GM18499 (cell line): Measurements from ENCODE around the gene WASHC2A.
A peak's percentile ranks its signal among the peaks of the same experiment; 100 is the strongest.
"Not testable (repeated sequence)": the region's sequence is repeated elsewhere in the genome, so short reads cannot be mapped to it uniquely, and the experiment has no call there.

ENCODE experiments used
- ATAC-seq: cut with Tn5 transposase; IDR thresholded peaks from one replicate; pipeline ENCODE4 v1.9.1; 2021; ENCODE audit warnings: moderate number of reproducible peaks; ENCODE audit not compliant: insufficient read depth, unreplicated experiment

WASHC2A gene

DNA sequence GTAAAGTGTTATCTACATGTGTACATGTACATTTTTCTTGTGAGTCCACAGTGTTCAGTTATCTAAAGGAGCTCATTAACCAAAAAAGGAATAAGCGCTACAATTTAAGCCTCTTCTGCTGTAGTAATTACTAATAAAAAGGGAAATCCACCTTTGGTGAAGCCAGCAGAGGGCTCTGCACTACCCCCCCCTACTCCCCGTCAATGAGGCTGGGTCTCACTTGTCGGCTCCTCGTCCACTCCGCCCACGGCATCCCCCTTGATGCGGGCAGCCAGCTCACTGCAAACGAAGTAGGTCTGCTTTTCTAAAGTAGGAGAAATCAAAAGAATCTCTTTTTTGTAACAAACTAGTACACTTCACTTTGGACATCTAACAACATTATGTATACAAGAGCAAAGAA, 4.7 kb upstream of the WASHC2A start:
- ATAC-seq: no peak

DNA sequence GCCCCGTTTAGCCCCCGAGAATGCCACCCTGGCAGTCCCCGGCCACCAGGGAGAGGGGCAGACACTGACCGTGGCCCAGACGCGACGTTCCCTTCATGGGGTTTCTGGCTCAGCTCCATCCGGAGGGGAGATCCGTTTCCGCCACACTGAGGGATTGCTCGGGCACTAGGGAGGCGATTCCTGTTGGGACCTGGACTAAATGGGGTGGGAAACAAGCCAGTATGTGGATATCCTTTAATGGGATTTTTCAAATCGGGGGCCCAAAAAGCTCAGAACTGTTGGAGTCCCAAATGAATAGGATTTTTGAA, 552 bp downstream of the WASHC2A start:
- ATAC-seq: not testable (repeated sequence)

DNA sequence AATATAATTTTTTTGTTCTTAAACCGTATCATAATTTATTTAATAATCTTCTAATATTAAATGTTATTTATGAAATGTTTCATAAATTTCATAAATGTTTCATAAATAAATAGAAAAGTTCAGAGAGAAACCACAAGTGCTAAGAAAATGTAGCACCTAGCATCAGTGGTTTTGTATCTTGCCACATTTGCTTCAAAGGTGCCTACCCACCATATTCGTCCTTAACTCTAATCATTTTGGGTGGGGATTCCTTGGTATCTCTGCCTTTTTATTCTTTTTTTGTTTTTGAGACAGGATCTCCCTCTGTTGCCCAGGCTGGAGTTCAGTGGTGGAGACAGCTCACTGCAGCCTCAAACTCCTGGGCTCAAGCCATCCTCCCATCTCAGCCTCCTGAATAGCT, 7.4 kb downstream of the WASHC2A start:
- not testable (repeated sequence) for ATAC-seq

DNA sequence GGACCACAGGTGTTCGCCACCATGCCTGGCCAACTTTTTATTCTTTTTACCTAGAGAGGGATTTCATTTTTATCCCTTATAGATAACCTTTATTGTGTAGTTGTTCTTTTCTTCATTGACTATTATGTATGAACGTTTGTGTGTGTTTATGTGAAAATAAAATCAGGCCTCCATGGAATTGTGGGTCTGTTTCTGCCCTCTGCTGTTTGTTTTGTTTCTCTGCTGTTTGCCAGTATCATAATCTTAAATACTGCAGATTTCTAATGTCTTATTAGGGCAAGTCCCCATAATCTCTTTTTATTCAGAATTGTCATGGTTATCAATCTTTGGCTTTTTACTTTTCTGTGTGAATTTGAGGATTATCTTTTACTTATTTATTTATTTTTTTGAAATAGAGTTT, 7.8 kb downstream of the WASHC2A start:
- not testable (repeated sequence) for ATAC-seq

DNA sequence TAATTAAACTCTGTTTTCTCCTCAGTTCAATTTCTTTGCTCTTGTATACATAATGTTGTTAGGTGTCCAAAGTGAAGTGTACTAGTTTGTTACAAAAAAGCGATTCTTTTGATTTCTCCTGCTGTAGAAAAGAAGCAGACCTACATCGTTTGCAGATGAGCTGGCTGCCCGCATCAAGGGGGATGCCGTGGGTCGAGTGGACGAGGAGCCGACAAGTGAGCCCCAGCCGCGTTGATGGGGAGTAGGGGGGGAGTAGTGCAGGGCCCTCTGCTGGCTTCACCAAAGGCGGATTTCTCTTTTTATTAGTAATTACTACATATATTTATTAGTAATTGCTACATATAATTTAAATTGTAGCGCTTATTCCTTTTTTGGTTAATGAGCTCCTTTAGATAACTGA, 23.6 kb downstream of the WASHC2A start:
- not testable (repeated sequence) for ATAC-seq

DNA sequence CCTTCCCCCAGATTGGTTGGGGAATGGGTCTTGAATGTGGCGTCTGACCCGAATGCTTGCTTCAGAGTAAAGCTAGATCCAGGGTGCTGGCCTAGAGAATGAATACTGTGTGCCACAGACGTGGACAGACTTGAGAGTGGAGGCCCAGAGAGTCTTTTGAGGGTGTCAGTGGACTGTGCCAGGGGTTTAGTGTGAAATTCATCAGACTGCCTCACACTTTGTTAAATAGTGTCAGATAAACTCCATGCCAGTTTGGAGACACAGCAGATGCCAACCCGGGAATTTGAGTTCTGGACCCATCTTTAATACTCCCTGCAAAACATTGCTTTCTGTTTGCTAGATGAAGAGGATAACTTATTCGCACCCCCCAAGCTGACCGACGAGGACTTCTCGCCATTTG, 25.2 kb downstream of the WASHC2A start:
- ATAC-seq: not testable (repeated sequence)

DNA sequence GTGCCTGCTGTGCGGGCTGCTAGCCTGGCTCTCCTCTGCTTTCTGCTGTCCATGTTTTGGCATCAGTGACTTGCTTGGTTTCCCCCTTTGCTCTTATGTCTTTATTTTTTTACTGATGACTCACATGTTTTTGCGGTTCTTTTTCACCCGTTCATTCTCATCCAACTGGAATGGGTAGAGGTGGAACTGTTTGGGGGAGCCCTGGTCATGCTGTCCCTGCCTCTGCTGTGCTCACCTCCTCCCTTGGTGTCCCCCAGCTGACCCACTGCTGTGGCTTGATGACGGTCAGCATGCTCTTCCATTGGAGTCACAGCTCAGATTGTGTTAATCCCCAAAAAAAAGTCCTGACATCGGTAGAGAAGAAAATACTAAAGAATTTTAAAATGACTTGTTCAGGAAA, 26.9 kb downstream of the WASHC2A start:
- ATAC-seq: not testable (repeated sequence)

DNA sequence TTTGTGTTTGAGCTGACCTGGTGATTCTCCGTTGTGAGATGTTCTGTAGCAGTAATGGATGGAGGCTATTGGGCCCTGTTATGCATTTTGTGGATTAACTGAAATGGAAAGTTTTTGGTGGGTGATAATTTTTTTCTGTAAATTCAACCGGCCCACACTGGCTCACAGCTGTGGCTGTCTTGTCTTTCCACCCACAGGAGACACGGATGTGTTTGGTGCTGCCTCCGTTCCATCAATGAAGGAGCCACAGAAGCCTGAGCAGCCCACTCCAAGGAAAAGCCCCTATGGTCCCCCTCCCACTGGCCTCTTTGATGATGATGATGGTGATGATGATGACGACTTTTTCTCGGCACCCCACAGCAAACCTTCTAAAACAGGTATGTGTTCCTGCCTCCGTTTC, 27.6 kb downstream of the WASHC2A start:
- ATAC-seq: not testable (repeated sequence)

DNA sequence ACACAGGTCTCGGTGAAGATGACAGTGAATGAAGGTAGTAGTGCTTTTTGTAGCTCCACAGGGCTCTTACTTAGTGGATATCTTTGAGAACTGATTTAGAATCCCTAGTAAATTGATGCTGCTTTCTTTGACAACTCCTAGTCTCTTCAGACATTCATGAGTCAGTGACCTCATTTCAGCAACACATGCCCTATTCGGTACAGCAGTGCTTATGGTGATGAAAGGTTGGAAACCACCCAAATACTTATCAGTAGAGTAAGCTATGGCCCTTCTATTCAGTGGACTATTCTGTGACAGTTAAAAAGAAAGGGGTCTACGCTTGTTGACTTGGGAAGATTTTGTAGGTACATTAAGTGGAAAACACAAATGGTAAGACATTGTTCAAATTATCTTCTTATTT, 29.0 kb downstream of the WASHC2A start:
- not testable (repeated sequence) for ATAC-seq

DNA sequence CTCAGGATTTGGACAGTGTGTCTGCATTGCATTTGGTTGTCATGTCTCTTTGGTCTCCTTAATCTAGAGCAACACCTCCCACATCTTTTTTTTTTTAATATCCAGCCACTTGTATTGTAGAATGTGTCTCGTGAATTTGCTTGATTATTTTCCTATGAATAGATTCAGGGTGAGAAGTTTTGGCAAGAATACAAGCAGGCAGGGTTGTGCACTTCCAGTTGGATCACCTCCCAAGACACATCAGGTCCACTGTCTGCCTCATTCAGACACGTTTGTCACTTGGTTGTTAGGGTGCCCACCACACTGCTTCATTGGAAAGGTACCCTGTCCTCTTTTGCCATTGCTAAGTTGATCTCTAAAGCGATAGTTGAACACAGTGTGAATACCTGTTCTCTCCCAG, 30.9 kb downstream of the WASHC2A start:
- not testable (repeated sequence) for ATAC-seq

DNA sequence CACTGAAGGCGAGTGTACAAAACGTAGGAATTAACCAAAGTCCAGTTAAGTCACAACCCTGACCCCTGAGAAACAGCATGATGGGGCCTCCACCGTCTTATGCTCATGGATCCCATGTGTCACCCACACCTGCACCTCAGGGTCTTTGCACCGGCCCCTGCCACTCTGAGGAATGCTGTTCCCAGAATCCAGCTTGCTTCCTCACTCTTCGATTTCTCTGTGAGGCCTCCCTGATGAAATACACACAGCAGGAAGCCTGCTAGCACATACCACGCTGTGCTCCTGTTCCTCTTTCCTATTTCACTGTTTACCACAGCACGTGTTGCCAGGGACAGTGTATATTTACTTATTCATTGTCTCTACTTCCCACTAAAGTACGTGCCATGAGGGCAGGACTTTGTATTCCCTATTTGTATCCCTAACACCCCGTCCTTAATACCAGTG, 33.4 kb downstream of the WASHC2A start:
- ATAC-seq: not testable (repeated sequence)

DNA sequence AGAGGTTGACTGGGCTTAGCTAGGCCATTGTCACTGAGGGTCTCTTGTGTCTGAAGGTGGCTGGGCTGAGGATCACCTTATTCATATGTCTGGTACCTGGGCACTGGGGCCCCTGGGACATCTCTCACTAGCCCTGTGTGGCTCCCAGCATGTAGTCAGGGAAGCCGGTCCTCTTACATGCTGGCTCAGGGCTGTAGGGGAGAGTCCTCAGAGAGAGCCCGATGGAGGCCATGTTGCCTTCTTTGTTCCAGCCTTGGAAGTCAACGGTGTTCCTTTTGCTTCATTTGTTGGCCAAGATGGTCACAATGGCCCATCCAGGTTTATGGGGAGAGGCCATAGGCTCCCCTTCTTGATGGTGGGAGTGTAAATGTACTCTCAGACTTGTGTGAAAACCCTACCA, 34.0 kb downstream of the WASHC2A start:
- ATAC-seq: not testable (repeated sequence)

DNA sequence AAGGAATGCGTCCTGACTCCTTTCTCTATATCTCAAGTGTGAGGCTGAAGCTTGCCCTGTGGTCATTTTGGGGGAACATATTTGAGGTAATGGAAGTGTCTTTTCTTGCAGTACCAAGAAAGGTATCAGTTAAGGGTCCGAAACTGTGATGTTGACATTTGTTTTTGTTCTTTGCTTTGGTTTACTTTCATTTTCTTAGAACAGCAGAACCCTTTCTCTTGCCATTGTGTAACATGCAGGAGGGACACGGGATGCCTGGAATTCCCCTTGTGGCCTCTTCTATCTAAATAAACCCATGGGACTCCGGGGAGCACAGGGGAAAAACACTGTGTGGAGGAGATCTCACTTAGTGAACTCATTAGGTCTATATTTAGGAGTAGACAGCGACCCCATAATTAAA, 34.5 kb downstream of the WASHC2A start:
- peak; percentile 65 for ATAC-seq

DNA sequence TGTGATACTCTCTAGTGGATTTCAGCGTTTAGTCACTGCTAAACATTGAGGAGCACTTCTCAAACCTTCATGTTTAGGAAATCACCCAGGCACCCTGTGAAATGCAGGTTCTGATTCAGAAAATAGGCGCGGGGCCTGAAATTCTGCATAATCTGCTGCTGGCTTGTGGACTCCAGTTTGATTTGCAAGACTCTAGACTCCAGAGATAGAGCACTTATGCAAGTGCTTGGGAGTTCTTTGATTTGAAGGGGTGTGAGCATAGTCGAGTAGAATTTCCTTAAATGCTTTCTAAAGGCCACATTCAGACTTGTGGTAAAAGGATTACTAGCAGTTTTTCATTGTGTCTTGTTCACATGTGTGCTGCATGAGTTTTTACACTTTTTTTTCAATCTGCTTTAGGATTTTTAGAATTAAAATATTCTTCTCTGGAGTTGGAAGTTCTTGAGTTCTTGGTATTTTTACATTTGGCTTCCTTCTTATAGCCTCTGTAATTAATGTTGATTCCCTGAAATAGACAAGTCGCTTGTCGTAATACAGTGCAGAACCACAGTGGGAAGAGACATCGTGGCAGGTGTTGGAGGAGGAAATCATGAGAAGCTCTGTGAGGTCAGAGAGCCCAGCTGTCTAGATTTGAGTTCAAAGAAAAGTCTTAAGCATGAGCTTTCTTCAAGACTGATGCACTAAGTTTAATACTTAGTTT, 41.4 kb downstream of the WASHC2A start:
- ATAC-seq: not testable (repeated sequence)

DNA sequence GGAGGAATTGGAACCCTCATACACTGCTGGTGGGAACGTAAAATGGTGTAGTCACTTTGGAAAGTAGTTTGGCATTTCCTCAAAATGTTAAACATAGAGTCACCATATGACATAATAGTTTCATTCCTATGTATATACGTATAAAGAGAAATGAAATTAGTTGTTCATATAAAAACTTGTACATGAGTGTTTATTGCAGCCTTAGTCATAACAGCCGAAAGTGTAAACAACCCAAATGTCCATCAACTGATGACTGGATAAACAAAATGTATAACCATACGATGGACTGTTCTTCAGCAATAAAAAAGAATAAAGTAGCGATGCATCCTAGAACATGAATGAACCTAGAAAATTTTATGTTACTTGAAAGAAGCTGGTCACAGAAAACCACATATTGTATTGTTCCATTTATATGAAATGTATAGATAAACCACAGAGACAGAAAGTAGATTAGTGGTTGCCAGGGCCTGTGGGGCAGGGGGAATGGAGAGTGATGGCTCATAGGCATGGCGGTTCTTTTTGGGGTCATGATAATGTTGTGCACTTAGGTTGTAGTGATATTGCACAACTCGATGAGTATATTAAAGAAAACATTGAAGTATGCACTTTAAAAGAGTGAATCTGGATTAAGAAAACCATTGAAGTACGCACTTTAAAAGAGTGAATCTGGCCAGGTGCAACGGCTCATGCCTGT, 44.8 kb downstream of the WASHC2A start:
- not testable (repeated sequence) for ATAC-seq

DNA sequence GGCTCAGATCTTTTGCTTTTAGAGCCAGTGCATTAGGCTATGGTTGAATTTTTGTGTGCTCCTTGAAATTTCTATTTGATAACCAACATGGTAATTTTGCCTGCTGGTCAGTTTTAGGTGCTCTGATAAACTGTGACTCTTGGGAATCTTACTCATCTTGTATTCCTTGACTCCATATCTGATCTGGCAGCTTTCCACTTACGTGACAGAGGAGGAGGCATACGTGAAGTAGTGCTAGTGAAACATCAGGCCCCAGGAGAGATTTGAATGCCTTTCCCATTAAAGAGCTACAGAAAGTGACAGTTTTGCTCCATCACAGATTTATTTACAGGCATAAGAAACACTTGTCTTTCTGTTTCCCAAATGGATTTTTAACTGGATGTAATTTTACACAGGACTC, 59.0 kb downstream of the WASHC2A start:
- ATAC-seq: not testable (repeated sequence)

DNA sequence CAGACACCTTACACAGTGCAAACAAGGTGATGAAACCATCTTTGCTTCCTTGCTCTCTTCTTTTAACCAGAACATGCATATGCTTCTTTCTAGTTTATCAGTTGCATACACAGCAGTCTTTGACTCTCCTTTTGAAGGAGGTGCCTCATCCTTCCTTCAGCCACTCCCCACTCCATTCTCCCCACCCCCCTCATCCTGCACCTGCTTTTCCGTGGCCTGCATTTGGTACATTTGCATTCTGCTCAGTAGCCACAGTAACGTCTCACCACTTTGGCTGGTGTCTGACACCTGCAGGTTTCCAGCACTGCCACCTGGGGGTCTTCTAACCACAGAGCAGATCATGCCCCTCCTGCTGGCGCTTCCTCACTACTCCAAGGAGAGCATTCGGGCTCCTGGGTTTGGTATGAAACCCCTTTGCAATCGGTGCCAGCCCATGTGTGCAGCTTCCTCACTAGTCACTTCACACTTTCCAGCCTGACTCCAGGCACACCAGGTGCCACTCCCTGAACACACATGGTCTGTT, 60.1 kb downstream of the WASHC2A start:
- not testable (repeated sequence) for ATAC-seq

DNA sequence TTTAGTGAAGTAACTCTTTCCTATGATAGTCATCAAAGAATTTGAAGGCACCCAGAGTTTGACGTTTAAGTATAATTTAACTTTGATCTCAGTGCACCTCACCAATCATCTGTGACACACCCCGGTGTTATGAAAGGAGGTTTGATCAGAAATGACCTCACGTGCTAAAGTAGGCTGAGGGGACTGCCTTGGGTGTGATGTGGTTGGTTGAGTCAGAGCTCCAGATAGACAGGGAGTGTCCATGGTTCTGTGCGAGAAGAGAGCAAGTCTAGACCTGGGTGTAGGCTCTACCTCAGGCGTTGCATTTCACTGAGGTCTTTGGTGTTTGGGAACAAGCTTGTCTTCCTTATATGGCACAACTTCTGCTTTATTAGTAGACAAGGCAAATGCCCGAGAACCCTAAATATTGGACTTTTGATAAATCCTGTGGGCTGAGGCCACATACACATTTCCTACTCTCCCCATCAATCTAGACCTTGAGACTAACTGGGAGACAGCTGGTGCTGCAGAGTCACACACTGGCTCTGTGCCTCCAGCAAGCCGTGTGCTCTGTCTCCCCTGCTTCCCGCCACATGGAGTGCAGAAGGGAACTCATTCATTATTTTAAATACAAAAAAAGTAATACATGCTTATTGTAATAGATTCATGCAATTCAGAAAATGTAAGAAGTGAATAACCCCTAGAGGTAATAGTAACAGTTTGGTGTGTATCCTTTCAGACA, 63.7 kb downstream of the WASHC2A start:
- ATAC-seq: not testable (repeated sequence)

DNA sequence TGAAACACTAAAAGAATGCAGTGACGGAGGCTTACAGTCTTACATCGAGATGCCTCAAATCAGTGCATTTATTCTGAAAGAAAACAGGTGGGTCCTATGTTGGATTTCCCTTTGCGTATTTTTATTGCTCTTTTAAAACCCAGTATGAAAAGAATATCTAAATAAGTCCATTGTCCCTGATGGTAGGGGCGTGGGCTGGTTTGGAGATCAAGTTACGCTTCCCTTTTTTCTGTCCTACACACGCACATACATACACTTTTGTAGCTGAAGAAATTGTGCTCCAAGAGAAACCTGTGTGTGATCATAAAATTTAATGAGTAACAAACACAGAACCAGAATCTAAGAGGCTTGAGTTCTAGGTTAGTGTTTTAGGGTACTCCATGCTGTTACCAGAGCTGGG, 64.6 kb downstream of the WASHC2A start:
- not testable (repeated sequence) for ATAC-seq

DNA sequence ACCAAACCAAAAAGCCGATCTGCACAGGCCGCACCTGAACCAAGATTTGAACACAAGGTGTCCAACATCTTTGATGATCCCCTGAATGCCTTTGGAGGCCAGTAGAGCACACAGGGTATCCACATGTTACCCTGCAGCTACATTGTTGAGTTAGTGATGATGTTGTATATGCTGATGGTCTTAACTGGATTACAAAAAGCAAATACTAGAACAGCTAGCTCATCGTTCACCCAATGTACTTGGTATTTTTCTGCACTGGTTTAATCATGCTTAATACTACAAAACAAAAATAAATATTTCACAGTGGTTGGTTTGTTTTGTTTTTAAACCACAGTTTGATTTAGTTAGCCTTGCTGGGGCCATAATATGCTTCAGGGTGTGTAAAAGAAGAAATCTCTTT, 65.1 kb downstream of the WASHC2A start:
- not testable (repeated sequence) for ATAC-seq
